MM.1S (cell line): Measurements from ENCODE around the gene VPS35L.
"Not testable (repeated sequence)": the region's sequence is repeated elsewhere in the genome, so short reads cannot be mapped to it uniquely, and the experiment has no call there.

Experiments
- DNase-seq: peaks from one replicate; pipeline ENCODE4 v3.0.0-alpha.2; 2015
- H2AFZ ChIP-seq: fragments of 300-600 bp; sonication (generic); 2 replicates; pipeline ENCODE4 v1.6.0; 2016; ENCODE audit warnings: antibody characterized with exemption, low read length
- H3F3A ChIP-seq: fragments of 300-600 bp; sonication (generic); 2 replicates; pipeline ENCODE4 v1.6.1; 2016; ENCODE audit warnings: mild to moderate bottlenecking, antibody characterized with exemption, low read length, moderate library complexity, mixed read lengths; ENCODE audit not compliant: insufficient read depth
- H3K27ac ChIP-seq: fragments of 300-600 bp; sonication (generic); 2 replicates; pipeline ENCODE4 v1.5.1; 2016; ENCODE audit warnings: mild to moderate bottlenecking, low read length
- H3K27me3 ChIP-seq: fragments of 300-600 bp; sonication (generic); replicated peaks from 2 replicates; pipeline ENCODE4 v1.6.0; 2016; ENCODE audit warnings: low read length; ENCODE audit not compliant: insufficient read depth
- H3K36me3 ChIP-seq: fragments of 300-600 bp; sonication (generic); replicated peaks from 2 replicates; pipeline ENCODE4 v1.6.1; 2016; ENCODE audit warnings: mild to moderate bottlenecking, low read length, mixed read lengths; ENCODE audit not compliant: insufficient read depth
- H3K4me1 ChIP-seq: fragments of 300-600 bp; sonication (generic); 2 replicates; pipeline ENCODE4 v1.6.1; 2016; ENCODE audit warnings: low read length, mixed read lengths
- H3K4me2 ChIP-seq: fragments of 300-600 bp; sonication (generic); 2 replicates; pipeline ENCODE4 v1.6.0; 2016; ENCODE audit warnings: low read depth, low read length
- H3K4me3 ChIP-seq: fragments of 300-600 bp; sonication (generic); 2 replicates; pipeline ENCODE4 v1.5.1; 2016; ENCODE audit warnings: low read length, mixed read lengths
- H3K79me2 ChIP-seq: fragments of 300-600 bp; sonication (generic); 2 replicates; pipeline ENCODE4 v1.6.1; 2016; ENCODE audit warnings: mixed run types, low read length, mixed read lengths
- H3K9ac ChIP-seq: fragments of 300-600 bp; sonication (generic); 2 replicates; pipeline ENCODE4 v1.6.1; 2016; ENCODE audit warnings: low read length, mixed read lengths
- H3K9me2 ChIP-seq: fragments of 300-600 bp; sonication (generic); replicated peaks from 2 replicates; pipeline ENCODE4 v1.6.1; 2016; ENCODE audit warnings: mild to moderate bottlenecking, low read length, mixed read lengths; ENCODE audit not compliant: insufficient read depth
- H3K9me3 ChIP-seq: fragments of 300-600 bp; sonication (generic); replicated peaks from 2 replicates; pipeline ENCODE4 v1.6.1; 2016; ENCODE audit warnings: mild to moderate bottlenecking, low read length, mixed read lengths; ENCODE audit not compliant: insufficient read depth
- H4K20me1 ChIP-seq: fragments of 300-600 bp; sonication (generic); 2 replicates; pipeline ENCODE4 v1.6.1; 2016; ENCODE audit warnings: mild to moderate bottlenecking, low read length, moderate library complexity, mixed read lengths; ENCODE audit not compliant: insufficient read depth
- EZH2 ChIP-seq: fragments of 300-600 bp; sonication (generic); optimal IDR thresholded peaks from 2 replicates; pipeline ENCODE3; 2017; ENCODE audit warnings: low read depth, mild to moderate bottlenecking, antibody characterized with exemption, low read length, mixed read lengths
- EZH2phosphoT487 ChIP-seq: fragments of 300-600 bp; sonication (generic); IDR thresholded peaks from 2 replicates; pipeline ENCODE4 v1.6.1; 2018; ENCODE audit warnings: antibody characterized with exemption, low read length
- TF ChIP-seq, protein P1 (sequence below): fragments of 300-600 bp; sonication (generic); IDR thresholded peaks from 2 replicates; pipeline ENCODE4 v1.5.1; 2016; ENCODE audit warnings: antibody characterized with exemption, low read length, mixed read lengths

Gene VPS35L

DNA sequence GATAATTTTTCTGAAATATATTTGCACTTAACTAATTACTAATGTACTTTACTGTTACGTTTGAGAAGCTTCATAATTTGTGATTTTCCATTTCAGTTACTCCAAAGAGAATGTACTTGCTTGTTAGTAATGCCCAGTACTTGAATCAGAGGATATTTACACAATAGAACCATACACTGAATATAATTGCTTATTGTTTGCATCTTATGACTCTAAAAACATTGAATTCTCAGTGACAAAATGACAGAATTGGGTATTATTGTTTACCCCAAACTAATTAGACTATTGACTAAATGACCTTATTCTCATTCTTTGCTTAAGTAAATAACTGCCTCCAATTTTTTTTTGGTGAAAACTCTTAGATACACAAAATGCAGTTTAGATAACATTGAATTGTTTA lies 22.9 kb upstream of the VPS35L start:
- Histone ChIP-seq H3K27ac (no peak overlapping the region), H3K36me3 (peaks cover 2% of the 10 kb centered on the region; the same call in 1 of the 2 replicates)

DNA sequence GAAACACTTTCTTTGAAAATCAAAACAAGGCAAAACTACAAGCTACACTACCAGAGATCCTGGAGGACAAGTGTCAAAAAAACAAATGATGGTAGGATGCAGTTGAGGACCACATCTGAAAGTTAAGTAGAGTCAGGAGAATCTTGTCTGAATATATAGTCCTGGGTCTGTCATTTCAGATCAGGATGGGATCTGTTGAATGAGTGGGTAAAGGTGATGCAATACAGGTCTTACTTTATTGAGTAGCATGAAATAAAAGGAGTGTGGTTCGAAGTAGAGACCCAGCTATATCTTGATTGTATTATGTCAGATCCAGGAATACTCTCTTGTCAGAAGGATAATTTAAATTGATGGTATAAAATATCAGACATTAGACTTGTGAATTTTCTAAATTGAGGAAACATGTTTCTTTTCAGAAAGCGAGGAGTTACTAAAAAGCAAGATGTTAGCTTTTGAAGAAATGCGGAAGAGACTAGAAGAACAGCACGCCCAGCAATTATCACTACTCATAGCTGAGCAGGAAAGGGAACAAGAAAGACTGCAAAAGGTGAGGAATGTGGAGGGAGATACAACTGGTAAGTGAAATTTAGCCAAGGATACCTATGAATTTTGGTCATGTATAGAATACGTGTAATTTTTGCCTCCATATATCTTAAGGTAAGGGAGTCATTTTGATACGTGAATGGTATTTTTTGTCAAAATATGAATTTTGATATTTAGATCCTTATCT lies 15.1 kb upstream of the VPS35L start:
- H3K79me2 ChIP-seq: no peaks in the 10 kb centered on the region
- H3K4me1 ChIP-seq: no peaks in the 10 kb centered on the region
- H2AFZ ChIP-seq: no peak overlapping the region
- peaks cover 5% of the 10 kb centered on the region; the same call in 1 of the 2 replicates for H3K36me3 ChIP-seq
- H3K27me3 ChIP-seq: no peaks in the 10 kb centered on the region
- no peak overlapping the region for H3K9ac ChIP-seq
- H4K20me1 ChIP-seq: no peaks in the 10 kb centered on the region
- no peaks in the 10 kb centered on the region for H3F3A ChIP-seq
- no peak overlapping the region for H3K4me2 ChIP-seq
- TF ChIP-seq EZH2phosphoT487: no peak
- TF ChIP-seq, protein P1, sequence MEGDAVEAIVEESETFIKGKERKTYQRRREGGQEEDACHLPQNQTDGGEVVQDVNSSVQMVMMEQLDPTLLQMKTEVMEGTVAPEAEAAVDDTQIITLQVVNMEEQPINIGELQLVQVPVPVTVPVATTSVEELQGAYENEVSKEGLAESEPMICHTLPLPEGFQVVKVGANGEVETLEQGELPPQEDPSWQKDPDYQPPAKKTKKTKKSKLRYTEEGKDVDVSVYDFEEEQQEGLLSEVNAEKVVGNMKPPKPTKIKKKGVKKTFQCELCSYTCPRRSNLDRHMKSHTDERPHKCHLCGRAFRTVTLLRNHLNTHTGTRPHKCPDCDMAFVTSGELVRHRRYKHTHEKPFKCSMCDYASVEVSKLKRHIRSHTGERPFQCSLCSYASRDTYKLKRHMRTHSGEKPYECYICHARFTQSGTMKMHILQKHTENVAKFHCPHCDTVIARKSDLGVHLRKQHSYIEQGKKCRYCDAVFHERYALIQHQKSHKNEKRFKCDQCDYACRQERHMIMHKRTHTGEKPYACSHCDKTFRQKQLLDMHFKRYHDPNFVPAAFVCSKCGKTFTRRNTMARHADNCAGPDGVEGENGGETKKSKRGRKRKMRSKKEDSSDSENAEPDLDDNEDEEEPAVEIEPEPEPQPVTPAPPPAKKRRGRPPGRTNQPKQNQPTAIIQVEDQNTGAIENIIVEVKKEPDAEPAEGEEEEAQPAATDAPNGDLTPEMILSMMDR: no peak
- TF ChIP-seq EZH2: no peak
- H3K9me2 ChIP-seq: no peaks in the 10 kb centered on the region
- H3K4me3 ChIP-seq: no peak overlapping the region
- no peak overlapping the region for H3K27ac ChIP-seq
- no peak for DNase-seq
- no peaks in the 10 kb centered on the region for H3K9me3 ChIP-seq

More for the DNA sequence above, 22.9 kb upstream of the VPS35L start:
- H3K4me2 ChIP-seq: no peak overlapping the region
- H3K79me2 ChIP-seq: 0 out of 2 replicates have a peak, but pooled peaks cover 4% of the 10 kb centered on the region
- no peaks in the 10 kb centered on the region for H3K4me1 ChIP-seq
- no peak overlapping the region for H2AFZ ChIP-seq
- no peak for DNase-seq
- H4K20me1 ChIP-seq: no peaks in the 10 kb centered on the region
- H3K9me2 ChIP-seq: no peaks in the 10 kb centered on the region
- no peaks in the 10 kb centered on the region for H3K9me3 ChIP-seq
- no peaks in the 10 kb centered on the region for H3K27me3 ChIP-seq
- no peaks in the 10 kb centered on the region for H3F3A ChIP-seq
- H3K9ac ChIP-seq: no peak overlapping the region
- H3K4me3 ChIP-seq: no peak overlapping the region
- TF ChIP-seq, protein P1: no peak
- TF ChIP-seq EZH2phosphoT487 (no peak), EZH2 (no peak)

DNA sequence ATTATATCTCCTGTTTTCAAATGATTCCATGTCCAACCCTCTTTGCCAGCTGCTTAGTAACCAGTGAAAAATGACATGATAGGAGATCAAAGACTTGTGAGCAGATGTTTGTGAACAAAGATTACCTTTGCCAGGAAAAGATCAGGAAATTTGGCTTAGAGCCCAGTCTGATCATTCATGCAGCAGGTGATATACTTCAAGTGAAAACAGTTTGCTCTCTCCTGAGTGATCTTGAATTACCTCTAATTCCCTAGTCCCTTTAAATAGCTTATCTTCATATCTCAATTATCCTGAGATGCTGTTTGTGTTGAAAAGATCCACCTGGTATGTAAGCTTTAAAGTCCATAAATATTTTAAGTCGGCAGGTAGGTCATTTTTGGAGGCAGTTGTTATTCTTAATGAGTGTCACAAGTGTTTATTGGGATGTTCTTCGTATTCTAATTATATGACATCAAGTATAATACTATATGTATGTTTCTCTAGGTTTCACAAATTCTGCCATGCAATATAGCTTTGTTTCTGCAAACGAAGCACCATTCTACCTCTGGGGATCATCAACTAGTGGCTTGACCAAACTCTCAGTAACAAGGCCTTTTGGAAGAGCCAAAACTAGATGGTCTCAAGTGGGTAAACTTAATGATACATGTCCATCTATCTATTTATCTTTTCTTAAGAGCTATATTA lies 13.2 kb upstream of the VPS35L start:
- TF ChIP-seq EZH2phosphoT487: no peak
- Histone ChIP-seq H3K4me3 (no peak overlapping the region), H3K9ac (no peak overlapping the region), H2AFZ (no peak overlapping the region), H3F3A (no peaks in the 10 kb centered on the region), H4K20me1 (no peaks in the 10 kb centered on the region), H3K4me2 (no peak overlapping the region), H3K36me3 (peaks cover 5% of the 10 kb centered on the region; the same call in 1 of the 2 replicates), H3K79me2 (no peaks in the 10 kb centered on the region), H3K9me2 (no peaks in the 10 kb centered on the region), H3K4me1 (no peaks in the 10 kb centered on the region), H3K9me3 (no peaks in the 10 kb centered on the region), H3K27ac (no peak overlapping the region), H3K27me3 (no peaks in the 10 kb centered on the region)
- no peak for DNase-seq

DNA sequence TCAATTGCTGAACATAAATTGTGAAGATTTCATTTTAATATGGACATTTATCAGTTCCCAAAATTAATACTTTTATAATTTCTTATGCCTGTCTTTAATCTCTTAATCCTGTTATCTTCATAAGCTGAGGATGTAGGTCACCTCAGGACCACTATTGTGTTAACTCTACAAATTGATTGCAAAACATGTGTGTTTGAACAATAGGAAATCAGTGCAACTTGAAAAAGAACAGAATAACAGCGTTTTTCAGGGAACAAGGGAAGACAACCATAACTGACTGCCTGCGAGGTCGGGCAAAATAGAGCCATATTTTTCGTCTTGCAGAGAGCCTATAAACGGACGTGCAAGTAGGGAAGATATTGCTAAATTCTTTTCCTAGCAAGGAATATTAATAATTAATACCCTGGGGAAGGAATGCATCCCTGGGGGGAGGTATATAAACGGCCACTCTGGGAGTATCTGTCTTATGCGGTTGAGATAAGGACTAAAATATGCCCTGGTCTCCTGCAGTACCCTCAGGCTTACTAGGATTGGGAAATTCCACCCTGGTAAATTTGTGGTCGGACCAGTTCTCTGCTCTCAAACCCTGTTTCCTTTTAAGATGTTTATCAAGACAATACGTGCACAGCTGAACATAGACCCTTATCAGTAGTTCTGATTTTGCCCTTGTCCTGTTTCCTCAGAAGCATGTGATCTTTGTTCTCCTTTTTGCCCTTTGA lies 12.1 kb upstream of the VPS35L start:
- H3K4me3 ChIP-seq, H3K4me2 ChIP-seq, H3K79me2 ChIP-seq, H3K27ac ChIP-seq, H3K9me2 ChIP-seq, H3K9ac ChIP-seq, H3F3A ChIP-seq, H3K4me1 ChIP-seq, H2AFZ ChIP-seq, H3K36me3 ChIP-seq, H3K27me3 ChIP-seq, DNase-seq, H4K20me1 ChIP-seq, H3K9me3 ChIP-seq: not testable (repeated sequence)
